NT2/D1 (cell line): ENCODE measurements around the gene SRMS.

ENCODE experiments used
- DNase-seq: peaks from one replicate; pipeline ENCODE4 v3.0.0-alpha.2; 2011; ENCODE audit warnings: low read depth, low spot score
- H3K27me3 ChIP-seq: 2 replicates; pipeline ENCODE4 v1.6.0; 2011; ENCODE audit warnings: mild to moderate bottlenecking; ENCODE audit not compliant: insufficient read length, insufficient read depth
- H3K36me3 ChIP-seq: 2 replicates; pipeline ENCODE4 v1.6.1; 2011; ENCODE audit warnings: mild to moderate bottlenecking, low read length, mixed read lengths; ENCODE audit not compliant: insufficient read depth, insufficient read length
- H3K4me1 ChIP-seq: 2 replicates; pipeline ENCODE4 v1.5.1; 2011; ENCODE audit not compliant: insufficient read depth, insufficient read length
- H3K4me3 ChIP-seq: 2 replicates; pipeline ENCODE4 v1.5.1; 2011; ENCODE audit warnings: low read depth; ENCODE audit not compliant: insufficient read length
- H3K9ac ChIP-seq: 2 replicates; pipeline ENCODE4 v1.6.0; 2011; ENCODE audit warnings: low read depth; ENCODE audit not compliant: insufficient read length
- H3K9me3 ChIP-seq: 2 replicates; pipeline ENCODE4 v1.5.1; 2011; ENCODE audit warnings: mild to moderate bottlenecking, low read length; ENCODE audit not compliant: insufficient read depth
- SUZ12 ChIP-seq: IDR thresholded peaks from 2 replicates; pipeline ENCODE4 v1.6.1; 2011; ENCODE audit not compliant: insufficient read length, insufficient read depth; ENCODE audit errors: extremely low read depth
- YY1 ChIP-seq: IDR thresholded peaks from 2 replicates; pipeline ENCODE4 v1.6.1; 2011; ENCODE audit not compliant: insufficient read length, insufficient read depth
- ZNF274 ChIP-seq: IDR thresholded peaks from 2 replicates; pipeline ENCODE4 v1.6.1; 2011; ENCODE audit warnings: mild to moderate bottlenecking, low read depth, low read length

Gene SRMS

DNA sequence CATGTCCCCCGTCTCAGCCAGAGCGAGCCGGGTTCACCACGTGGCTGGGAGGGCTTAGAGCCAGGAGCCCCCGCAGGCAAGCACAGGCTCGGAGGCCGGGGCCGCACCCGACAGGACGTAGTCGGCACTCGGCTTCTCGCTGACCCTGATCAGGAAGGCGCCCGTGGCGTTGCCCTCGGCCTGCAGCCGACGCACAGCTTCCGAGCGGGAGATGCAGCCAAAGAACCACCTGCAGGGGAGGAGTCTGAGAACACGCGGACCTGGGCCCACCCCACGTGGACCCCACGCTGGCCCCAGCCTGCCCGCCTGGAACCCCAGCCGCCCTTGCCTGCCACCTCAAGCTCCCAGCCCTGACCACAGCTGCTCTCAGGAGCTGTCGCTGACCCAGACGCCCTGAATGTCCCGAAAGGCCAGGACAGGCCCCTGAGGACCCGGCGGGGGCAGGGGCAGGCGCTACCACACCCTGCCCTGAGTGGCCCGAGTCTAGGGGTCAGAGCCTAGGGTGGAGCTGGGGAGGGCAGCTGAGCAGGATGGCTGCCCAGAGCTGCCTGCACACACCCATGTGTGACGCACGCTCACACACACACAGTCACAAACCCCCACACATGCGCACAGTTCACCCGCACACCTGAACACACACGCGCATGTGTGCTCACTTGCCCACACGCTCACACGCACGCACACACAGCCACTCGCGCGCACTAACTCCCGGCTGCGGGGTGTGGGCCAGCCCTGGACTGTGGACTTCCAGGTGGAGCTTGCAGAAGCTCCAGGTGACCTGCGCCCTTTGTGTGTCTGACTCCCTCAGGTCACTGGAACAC lies 12.5 kb downstream of the SRMS start:
- Histone ChIP-seq H3K9ac (peak overlapping the region; percentile 44), H3K4me3 (no peak overlapping the region), H3K9me3 (no peaks in the 10 kb centered on the region), H3K4me1 (peaks cover 54% of the 10 kb centered on the region), H3K36me3 (no peaks in the 10 kb centered on the region), H3K27me3 (no peaks in the 10 kb centered on the region)
- TF ChIP-seq SUZ12 (no peak), YY1 (no peak), ZNF274 (no peak)
- DNase-seq, result no peak

DNA sequence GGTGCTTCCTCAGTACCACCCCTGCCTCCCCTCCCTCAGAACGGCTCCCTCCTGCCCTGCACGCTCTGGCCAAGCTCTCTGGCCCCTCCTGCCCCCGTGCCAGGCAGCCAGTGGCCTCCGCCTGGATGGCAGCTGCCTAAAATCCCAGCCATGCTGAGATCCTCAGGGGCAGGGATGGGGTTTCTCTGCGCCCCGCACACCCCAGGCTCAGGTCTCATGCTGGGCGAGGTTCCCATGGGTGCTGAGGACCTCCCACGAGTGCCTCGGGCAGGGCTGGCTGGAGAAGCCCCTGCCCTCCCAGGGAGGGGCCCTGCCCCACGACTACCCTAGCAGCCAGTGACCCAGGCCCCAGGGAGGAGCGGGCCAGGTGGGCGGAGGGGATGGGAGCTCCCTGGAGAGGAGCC lies 13.1 kb downstream of the SRMS start:
- TF ChIP-seq YY1 (no peak), SUZ12 (no peak), ZNF274 (no peak)
- DNase-seq, result no peak
- Histone ChIP-seq H3K4me1 (peaks cover 56% of the 10 kb centered on the region), H3K27me3 (no peaks in the 10 kb centered on the region), H3K9ac (no peak overlapping the region), H3K36me3 (no peaks in the 10 kb centered on the region), H3K9me3 (no peaks in the 10 kb centered on the region), H3K4me3 (no peak overlapping the region)

DNA sequence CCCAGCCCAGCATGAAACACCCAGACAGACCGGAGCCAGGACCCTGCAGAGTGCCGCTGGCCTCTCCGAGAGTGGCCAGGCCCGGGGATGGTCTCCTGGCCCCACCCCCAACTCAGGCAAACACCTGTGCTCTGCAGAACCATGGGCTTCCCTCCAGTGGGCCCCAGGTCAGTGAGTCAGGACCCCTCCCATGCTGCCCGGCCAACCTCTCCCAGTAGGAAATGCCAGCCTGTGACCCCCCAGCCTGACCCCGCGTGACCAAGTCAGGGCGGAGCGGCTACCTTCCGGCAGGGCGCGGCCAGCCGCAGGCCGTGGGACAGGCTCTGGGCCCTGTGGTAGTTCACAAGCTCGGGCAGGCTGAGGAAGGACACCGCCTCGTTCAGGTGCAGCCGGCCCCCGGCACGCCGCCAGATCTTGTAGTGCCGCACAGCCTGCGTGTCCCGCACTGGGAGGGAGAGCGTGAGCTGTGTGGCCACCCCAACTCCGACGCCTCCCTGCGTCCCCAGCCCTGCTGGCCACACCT lies 13.6 kb downstream of the SRMS start:
- Histone ChIP-seq H3K9me3 (no peaks in the 10 kb centered on the region), H3K4me1 (peaks cover 55% of the 10 kb centered on the region), H3K4me3 (no peak overlapping the region), H3K27me3 (no peaks in the 10 kb centered on the region), H3K36me3 (no peaks in the 10 kb centered on the region), H3K9ac (no peak overlapping the region)
- TF ChIP-seq SUZ12 (no peak), ZNF274 (no peak), YY1 (no peak)
- no peak for DNase-seq

DNA sequence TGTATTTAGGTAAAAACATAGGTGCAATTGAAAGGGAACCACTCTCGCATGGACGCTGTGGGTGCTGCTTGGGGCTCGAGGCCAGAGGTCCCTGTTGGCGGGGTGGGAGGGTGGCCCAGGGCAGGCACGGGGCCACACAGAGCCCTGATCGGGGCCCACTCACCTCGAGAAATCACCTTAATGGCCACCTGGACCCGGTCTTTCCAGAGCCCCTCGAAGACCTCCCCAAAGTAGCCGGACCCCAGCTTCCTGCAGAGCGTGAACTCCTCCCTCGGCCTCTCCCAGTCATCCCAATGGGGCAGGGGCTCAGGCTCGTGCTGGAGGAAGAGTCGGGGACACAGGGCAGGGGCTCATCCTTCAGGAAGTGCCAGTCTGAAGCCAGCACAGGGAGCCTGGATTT lies 14.2 kb downstream of the SRMS start:
- Histone ChIP-seq H3K9me3 (no peaks in the 10 kb centered on the region), H3K4me3 (no peak overlapping the region), H3K9ac (no peak overlapping the region), H3K4me1 (peaks cover 51% of the 10 kb centered on the region), H3K36me3 (no peaks in the 10 kb centered on the region), H3K27me3 (no peaks in the 10 kb centered on the region)
- TF ChIP-seq ZNF274 (no peak), SUZ12 (no peak), YY1 (no peak)
- DNase-seq, result no peak

DNA sequence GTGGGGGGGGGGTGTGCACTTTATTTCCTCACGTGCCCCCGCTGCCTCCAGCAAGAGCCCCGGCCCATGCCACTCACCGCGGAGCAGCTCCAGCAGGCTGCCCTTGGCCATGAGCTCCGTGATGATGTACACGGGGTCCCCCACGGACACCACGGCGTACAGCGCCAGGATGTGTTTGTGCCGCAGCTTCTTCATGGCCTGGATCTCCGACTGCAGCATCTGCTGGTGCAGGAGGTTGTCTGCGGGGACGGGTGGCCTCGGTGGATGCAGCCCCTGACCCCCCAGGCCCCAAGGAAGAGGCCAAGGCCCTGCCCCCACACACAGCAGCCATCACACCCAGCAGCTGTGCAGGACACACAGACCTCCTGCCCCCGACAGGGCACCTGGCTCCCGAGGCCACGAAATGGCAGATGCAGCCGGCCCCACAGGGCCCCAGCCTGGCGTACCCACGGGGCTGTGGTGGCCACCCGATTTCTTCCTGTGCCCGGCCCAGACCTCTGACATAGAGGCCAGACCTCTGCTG lies 15.0 kb downstream of the SRMS start:
- Histone ChIP-seq H3K36me3 (no peaks in the 10 kb centered on the region), H3K4me1 (peaks cover 48% of the 10 kb centered on the region), H3K4me3 (no peak overlapping the region), H3K9me3 (no peaks in the 10 kb centered on the region), H3K27me3 (no peaks in the 10 kb centered on the region), H3K9ac (peak overlapping the region; percentile 6)
- TF ChIP-seq ZNF274 (no peak), SUZ12 (no peak), YY1 (no peak)
- DNase-seq, result no peak

DNA sequence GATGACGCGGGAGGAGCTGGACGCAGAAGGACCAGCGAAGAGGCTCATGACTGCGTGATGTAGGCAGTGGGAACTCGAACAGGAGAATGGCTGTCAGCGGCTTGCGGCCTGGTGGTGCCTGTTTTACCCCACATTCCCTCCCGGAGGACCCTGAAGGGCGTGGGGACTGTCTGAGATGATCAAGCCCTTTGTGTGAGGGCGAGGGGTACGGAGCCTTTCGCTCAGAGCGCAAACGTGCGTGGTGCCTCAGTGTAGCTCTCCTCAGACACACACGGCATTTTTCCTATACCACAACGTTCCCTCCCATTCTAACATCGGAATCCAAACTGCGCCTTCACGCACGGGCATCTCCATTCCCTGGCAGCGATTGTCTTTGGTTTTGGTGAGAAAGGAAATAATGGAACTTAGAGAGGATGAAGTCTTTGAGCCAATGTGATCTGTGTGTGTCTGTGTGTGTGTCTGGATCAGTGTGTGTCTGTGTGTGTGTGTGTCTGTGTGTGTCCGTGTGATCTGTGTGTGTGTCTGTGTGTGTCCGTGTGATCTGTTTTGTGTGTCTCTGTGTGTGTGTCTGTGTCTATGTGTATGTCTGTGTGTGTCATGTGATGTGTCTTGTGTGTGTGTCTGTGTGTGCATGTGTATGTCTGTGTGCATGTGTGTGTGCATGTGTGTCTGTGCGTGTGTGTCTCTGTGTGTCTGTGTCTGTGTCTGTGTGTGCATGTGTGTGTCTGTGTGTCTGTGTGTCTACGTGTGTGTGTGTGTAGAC lies 15.7 kb downstream of the SRMS start:
- no peak for TF ChIP-seq ZNF274
- TF ChIP-seq SUZ12, result no peak
- Histone ChIP-seq H3K27me3 (no peaks in the 10 kb centered on the region), H3K9me3 (no peaks in the 10 kb centered on the region), H3K4me3 (no peak overlapping the region), H3K9ac (peak overlapping the region; percentile 6), H3K4me1 (peaks cover 44% of the 10 kb centered on the region), H3K36me3 (no peaks in the 10 kb centered on the region)
- no peak for DNase-seq

DNA sequence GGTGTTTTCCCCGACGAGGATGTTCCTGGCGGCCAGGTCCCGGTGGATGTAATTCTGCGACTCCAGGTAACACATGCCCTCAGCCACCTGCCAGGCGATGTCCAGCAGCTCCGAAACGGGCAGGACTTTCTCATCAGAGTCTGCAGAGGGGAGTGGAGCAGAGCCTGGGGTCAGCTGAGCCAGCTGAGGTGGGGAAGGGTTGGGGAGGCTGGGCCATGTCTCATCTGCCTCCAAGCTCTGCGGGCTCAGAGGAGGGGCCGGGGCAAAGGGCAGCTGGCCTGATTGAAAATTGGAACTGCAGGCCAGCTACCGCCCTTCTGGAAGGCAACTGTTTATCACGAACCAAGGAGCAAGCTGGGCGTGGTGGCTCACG lies 16.8 kb downstream of the SRMS start:
- no peaks in the 10 kb centered on the region for H3K9me3 ChIP-seq
- H3K27me3 ChIP-seq, result no peaks in the 10 kb centered on the region
- TF ChIP-seq SUZ12 (no peak), YY1 (no peak), ZNF274 (no peak)
- H3K4me3 ChIP-seq, result no peak overlapping the region
- no peak overlapping the region for H3K9ac ChIP-seq
- no peak for DNase-seq
- peaks cover 39% of the 10 kb centered on the region for H3K4me1 ChIP-seq
- no peaks in the 10 kb centered on the region for H3K36me3 ChIP-seq
